ENCODE data around the gene MRGPRD.

DNA sequence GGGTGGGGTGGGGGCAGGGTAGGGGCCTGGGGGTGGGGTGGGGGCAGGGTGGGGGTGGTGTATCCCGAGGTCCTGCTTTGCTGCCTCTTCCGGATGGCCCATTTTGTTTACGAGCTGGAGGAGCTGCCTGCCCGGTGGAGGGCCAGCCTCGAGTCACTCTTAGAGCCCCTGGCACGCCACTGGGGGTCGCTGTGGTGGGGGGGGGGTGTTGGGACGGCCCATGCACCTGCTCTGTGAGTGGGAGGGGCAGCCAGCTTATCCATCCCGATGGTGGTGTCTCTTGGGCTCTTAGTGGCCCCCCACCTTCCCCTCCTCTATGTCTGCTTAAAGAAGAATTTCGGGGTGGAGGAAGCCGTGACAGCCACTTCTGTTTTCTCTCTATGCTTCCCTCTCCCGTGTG lies 24.6 kb downstream of the MRGPRD start:
- TF ChIP-seq, protein P1, sequence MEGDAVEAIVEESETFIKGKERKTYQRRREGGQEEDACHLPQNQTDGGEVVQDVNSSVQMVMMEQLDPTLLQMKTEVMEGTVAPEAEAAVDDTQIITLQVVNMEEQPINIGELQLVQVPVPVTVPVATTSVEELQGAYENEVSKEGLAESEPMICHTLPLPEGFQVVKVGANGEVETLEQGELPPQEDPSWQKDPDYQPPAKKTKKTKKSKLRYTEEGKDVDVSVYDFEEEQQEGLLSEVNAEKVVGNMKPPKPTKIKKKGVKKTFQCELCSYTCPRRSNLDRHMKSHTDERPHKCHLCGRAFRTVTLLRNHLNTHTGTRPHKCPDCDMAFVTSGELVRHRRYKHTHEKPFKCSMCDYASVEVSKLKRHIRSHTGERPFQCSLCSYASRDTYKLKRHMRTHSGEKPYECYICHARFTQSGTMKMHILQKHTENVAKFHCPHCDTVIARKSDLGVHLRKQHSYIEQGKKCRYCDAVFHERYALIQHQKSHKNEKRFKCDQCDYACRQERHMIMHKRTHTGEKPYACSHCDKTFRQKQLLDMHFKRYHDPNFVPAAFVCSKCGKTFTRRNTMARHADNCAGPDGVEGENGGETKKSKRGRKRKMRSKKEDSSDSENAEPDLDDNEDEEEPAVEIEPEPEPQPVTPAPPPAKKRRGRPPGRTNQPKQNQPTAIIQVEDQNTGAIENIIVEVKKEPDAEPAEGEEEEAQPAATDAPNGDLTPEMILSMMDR (IDR thresholded peaks at IDR 0.05) = peak in 1 of 2 donors; percentile 17
- no peak for TF ChIP-seq EP300 (IDR thresholded peaks at IDR 0.05)
- no peak for TF ChIP-seq POLR2A (IDR thresholded peaks at IDR 0.05)
- no peak for TF ChIP-seq POLR2AphosphoS5 (IDR thresholded peaks at IDR 0.05)

Measured in suprapubic skin (tissue), 4 donors.